Esophagus squamous epithelium (tissue), 4 donors: ENCODE data around the gene EPB41L1.

Source experiments
- CTCF ChIP-seq, 6 experiments: fragments of 450-650 bp in 4 of 6; fragments of 200-600 bp in 2 of 6; sonication (generic) in 2 of 6; IDR thresholded peaks; one replicate each; pipeline ENCODE4 v1.5.1; 2016 to 2019; ENCODE audit warnings: antibody characterized with exemption in 6 of 6, mild to moderate bottlenecking in 4 of 6, moderate library complexity in 4 of 6
- POLR2A ChIP-seq, 4 donors: fragments of 450-650 bp; IDR thresholded peaks; one replicate each; pipeline ENCODE4 v1.6.1; 2017; ENCODE audit warnings: antibody characterized with exemption in 4 of 4, mild to moderate bottlenecking in 4 of 4, moderate library complexity in 3 of 4

DNA sequence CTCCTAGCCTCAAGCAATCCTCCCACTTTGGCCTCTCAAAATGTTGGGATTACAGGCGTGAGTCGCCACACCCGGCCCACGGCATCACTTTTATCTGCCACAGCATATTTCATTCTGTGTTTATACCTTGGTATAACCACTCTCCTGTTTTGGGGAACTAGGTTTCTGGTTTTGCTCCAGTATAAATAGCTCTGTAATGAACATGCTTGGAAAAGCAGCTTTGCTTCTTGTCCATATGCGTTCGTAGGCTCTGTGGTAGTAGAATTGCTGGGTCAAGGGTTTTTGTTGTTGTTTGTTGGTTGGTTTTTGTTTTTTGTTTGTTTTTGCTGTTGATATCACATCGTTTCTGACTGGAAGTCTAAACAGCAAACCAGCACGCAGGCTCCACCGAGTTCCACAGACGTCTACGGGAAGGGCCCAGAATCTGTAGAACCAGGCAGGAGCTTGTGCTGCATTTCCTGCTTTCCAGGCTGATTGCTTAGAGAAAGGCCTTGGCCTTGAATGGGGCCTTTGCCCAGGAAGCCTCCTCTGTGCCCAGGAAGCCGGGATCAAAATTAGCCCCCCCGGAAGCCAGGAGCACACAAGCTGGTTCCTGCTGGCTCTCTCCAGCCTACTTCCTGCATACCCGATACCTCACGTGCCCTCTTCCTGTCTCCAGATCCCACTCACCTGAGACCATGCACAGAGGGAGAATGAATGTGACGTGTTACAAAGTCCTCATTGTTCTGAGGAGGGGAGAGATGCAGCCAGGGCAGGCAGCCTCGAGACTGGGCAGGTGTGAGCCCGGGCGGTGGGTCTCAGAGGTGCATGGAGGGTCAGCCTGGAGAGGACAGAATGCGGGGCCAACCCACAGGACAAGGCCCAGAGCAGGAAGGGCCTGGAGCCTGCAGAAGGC is 116.5 kb downstream of the EPB41L1 start:
- TF ChIP-seq CTCF (IDR thresholded peaks at IDR 0.05) (no peak), POLR2A (IDR thresholded peaks at IDR 0.05) (no peak)
